K562 (cell line): ENCODE results near the gene FYB1. TPM values are rescaled to one million over a fixed set of nuclear protein-coding genes. Genes with fewer than 3 reads are reported as not detected.

ENCODE experiments used
- ARHGAP35 ChIP-seq: fragments of 450-650 bp; IDR thresholded peaks from 2 replicates; pipeline ENCODE4 v1.6.1; 2018; ENCODE audit not compliant: partially characterized antibody
- CBFA2T2 ChIP-seq: fragments of 450-650 bp; conservative IDR thresholded peaks from 2 replicates; pipeline ENCODE4 v1.6.1; 2017; ENCODE audit warnings: mild to moderate bottlenecking
- CEBPB ChIP-seq: fragments of 450-650 bp; IDR thresholded peaks from 2 replicates; pipeline ENCODE4 v1.6.1; 2016; ENCODE audit warnings: missing genetic modification characterization, missing compliant biosample characterization
- DPF2 ChIP-seq: fragments of 450-650 bp; IDR thresholded peaks from 2 replicates; pipeline ENCODE4 v1.6.1; 2016
- EP300 ChIP-seq: IDR thresholded peaks from 2 replicates; pipeline ENCODE4 v1.6.1; 2012; ENCODE audit warnings: low read length, improper control_type of control experiment
- EP400 ChIP-seq: fragments of 450-650 bp; IDR thresholded peaks from 2 replicates; pipeline ENCODE4 v1.6.1; 2017; ENCODE audit warnings: antibody characterized with exemption, mild to moderate bottlenecking, moderate library complexity
- FOSL1 ChIP-seq: fragments of 200-800 bp; sonication (Bioruptor generic); conservative IDR thresholded peaks from 2 replicates; pipeline ENCODE4 v1.6.1; 2016; ENCODE audit warnings: missing genetic modification characterization, missing compliant biosample characterization
- FOXK2 ChIP-seq, 2 experiments: fragments of 450-650 bp; IDR thresholded peaks in 1 of 2; conservative IDR thresholded peaks in 1 of 2; 2 replicates each; pipeline ENCODE4 v1.6.1; 2016; ENCODE audit warnings: low read depth in 2 of 2, mild to moderate bottlenecking in 1 of 2
- FOXP4 ChIP-seq: sonication (generic); formaldehyde crosslinking; IDR thresholded peaks from 2 replicates; pipeline ENCODE4 v1.8.0; 2022; ENCODE audit warnings: mild to moderate bottlenecking, missing genetic modification reagents, borderline replicate concordance
- HINFP ChIP-seq: fragments of 450-650 bp; conservative IDR thresholded peaks from 2 replicates; pipeline ENCODE4 v1.6.1; 2016; ENCODE audit warnings: missing genetic modification characterization, low read depth, mild to moderate bottlenecking, control low read depth, missing compliant biosample characterization
- KDM1A ChIP-seq, 2 experiments: fragments of 450-650 bp; IDR thresholded peaks; 2 replicates each; pipeline ENCODE4 v1.6.1; 2016; ENCODE audit warnings: mild to moderate bottlenecking in 2 of 2
- MCM2 ChIP-seq: fragments of 450-650 bp; IDR thresholded peaks from 2 replicates; pipeline ENCODE4 v1.6.1; 2017; ENCODE audit warnings: low read depth, mild to moderate bottlenecking
- NR2C2 ChIP-seq, 2 experiments: fragments of 200-800 bp in 1 of 2; sonication (Bioruptor generic) in 1 of 2; sonication (generic) in 1 of 2; formaldehyde crosslinking in 1 of 2; IDR thresholded peaks; 2 replicates each; pipeline versions ENCODE4 v1.6.1 to v1.8.0; 2016 to 2022; ENCODE audit warnings: mild to moderate bottlenecking in 1 of 2, missing compliant biosample characterization in 1 of 2, missing genetic modification characterization in 1 of 2, missing genetic modification reagents in 1 of 2
- RCOR1 ChIP-seq, 2 experiments: IDR thresholded peaks; 2 replicates each; pipeline ENCODE4 v1.6.1; 2012; ENCODE audit warnings: low read depth in 2 of 2, low read length in 2 of 2, borderline replicate concordance in 1 of 2, improper control_type of control experiment in 1 of 2
- SMARCA4 ChIP-seq: fragments of 450-650 bp; IDR thresholded peaks from 2 replicates; pipeline ENCODE4 v1.6.1; 2016
- SMARCE1 ChIP-seq: fragments of 450-650 bp; IDR thresholded peaks from 2 replicates; pipeline ENCODE4 v1.7.1; 2016; ENCODE audit warnings: mild to moderate bottlenecking
- SOX6 ChIP-seq: fragments of 450-650 bp; IDR thresholded peaks from 2 replicates; pipeline ENCODE4 v1.6.1; 2014; ENCODE audit warnings: mild to moderate bottlenecking
- TEAD4 ChIP-seq, 2 experiments: sonication (generic) in 1 of 2; formaldehyde crosslinking in 1 of 2; IDR thresholded peaks; 2 replicates each; pipeline versions ENCODE4 v1.6.1 to v1.8.0; 2012 to 2022; ENCODE audit warnings: borderline replicate concordance in 1 of 2, inconsistent platforms in 1 of 2, low read length in 1 of 2, mild to moderate bottlenecking in 1 of 2, missing genetic modification reagents in 1 of 2
- WHSC1 ChIP-seq: IDR thresholded peaks from one replicate; pipeline ENCODE4 v1.6.1; 2012; ENCODE audit warnings: low read length, control low read depth, inconsistent platforms
- YY1 ChIP-seq, 3 experiments: IDR thresholded peaks; 2 replicates each; pipeline ENCODE4 v1.6.1; 2011; ENCODE audit warnings: low read length in 2 of 3, mild to moderate bottlenecking in 2 of 3, moderate library complexity in 2 of 3, borderline replicate concordance in 1 of 3, control low read depth in 1 of 3, low read depth in 1 of 3; ENCODE audit not compliant: insufficient read depth in 3 of 3, insufficient replicate concordance in 2 of 3, control insufficient read depth in 1 of 3, insufficient read length in 1 of 3; ENCODE audit errors: extremely low read depth in 1 of 3
- ZC3H11A ChIP-seq: IDR thresholded peaks from 2 replicates; pipeline ENCODE4 v1.6.1; 2012; ENCODE audit warnings: low read depth, low read length, improper control_type of control experiment
- ZEB2 ChIP-seq: fragments of 450-650 bp; IDR thresholded peaks from 2 replicates; pipeline ENCODE4 v1.6.1; 2016
- ZNF316 ChIP-seq: fragments of 450-650 bp; IDR thresholded peaks from 2 replicates; pipeline ENCODE4 v1.6.1; 2016
- ZNF584 ChIP-seq: fragments of 200-800 bp; sonication (Bioruptor generic); IDR thresholded peaks from 2 replicates; pipeline ENCODE4 v1.6.1; 2016; ENCODE audit warnings: low read depth, mild to moderate bottlenecking, missing genetic modification characterization, missing compliant biosample characterization
- ZNF655 ChIP-seq: fragments of 250-450 bp; sonication (Bioruptor Pico); IDR thresholded peaks from 2 replicates; pipeline ENCODE4 v1.5.0; 2021
- polyA plus RNA-seq, 8 experiments: library from polyadenylated mRNA; depleted of rRNA in 4 of 8; stranded (reverse) in 5 of 8; unstranded in 3 of 8; fragments of >200 nt; fragmentation: Nextera tagmentation in 2 of 8; fragmentation: Illumina TruSeq in 1 of 8; extraction: Ambion mirVana in 2 of 8; extraction: Trizol in 1 of 8; gene quantifications; 2 replicates each; pipeline versions ENCODE4 v1.2.1 to v1.2.3, GENCODE V29; 2011 to 2014; ENCODE audit warnings: inconsistent platforms in 1 of 8, missing spikeins in 1 of 8
- total RNA-seq, 7 experiments: library from RNA; depleted of rRNA in 6 of 7; stranded (reverse); fragments of >200 nt in 6 of 7; fragmentation: Illumina TruSeq in 2 of 7; extraction: Trizol in 2 of 7; gene quantifications; 2 replicates each; pipeline versions ENCODE4 v1.2.1 to v1.2.3, GENCODE V29; 2011 to 2021; ENCODE audit warnings: low replicate concordance in 1 of 7

FYB1 gene
- total and polyA plus RNA-seq, 9 of the 15 experiments (the other 6 are each of a cell fraction or from before 2014, with no cell fraction given), result 4.7 to 31.5 (median 9.7) TPM

- TF ChIP-seq YY1 (IDR thresholded peaks at IDR 0.05; ENCODE audit: borderline replicate concordance in 1 of 3, control insufficient read depth in 1 of 3, extremely low read depth in 1 of 3, insufficient read depth in 3 of 3, insufficient read length in 1 of 3, insufficient replicate concordance in 2 of 3, low read depth in 1 of 3, low read length in 2 of 3) (no peak), SOX6 (peak; percentile 61; the same call in 1 of the 2 replicates), ZNF584 (CRISPR knock-in tag) (no peak), TEAD4 (IDR thresholded peaks at IDR 0.05; ENCODE audit: low read length) (peak; percentile 37), TEAD4 (CRISPR knock-in tag; IDR thresholded peaks at IDR 0.05; ENCODE audit: borderline replicate concordance) (no peak), SMARCA4 (peak; percentile 66; the same call in 1 of the 2 replicates), HINFP (tag) (peak; percentile 92), WHSC1 (no peak), KDM1A (IDR thresholded peaks at IDR 0.05) (peak in 1 of 2 experiments; percentile 55; a peak in 1 of 4 replicates), SMARCE1 (0 out of 2 replicates have a peak, but pooled peaks have one; percentile 51), FOXK2 (conservative IDR thresholded peaks at IDR 0.05 in 1 of 2, IDR thresholded peaks at IDR 0.05 in 1 of 2; ENCODE audit: low read depth in 2 of 2) (no peak), EP300 (peak; percentile 41; the same call in 1 of the 2 replicates), CEBPB (tag) (peak; percentile 98), ZC3H11A (no peak), ZNF316 (peak; percentile 81), RCOR1 (IDR thresholded peaks at IDR 0.05; ENCODE audit: borderline replicate concordance in 1 of 2, low read depth in 2 of 2, low read length in 2 of 2) (peak in 1 of 2 experiments; percentile 87; a peak in 2 of 4 replicates), NR2C2 (CRISPR knock-in tag; IDR thresholded peaks at IDR 0.05) (no peak), NR2C2 (tag; IDR thresholded peaks at IDR 0.05) (peak; percentile 85), FOSL1 (tag) (peak; percentile 50), CBFA2T2 (peak; percentile 50), ZNF655 (CRISPR knock-in tag) (no peak), EP400 (0 out of 2 replicates have a peak, but pooled peaks have one; percentile 36), FOXP4 (no peak), ZEB2 (0 out of 2 replicates have a peak, but pooled peaks have one; percentile 17), ARHGAP35 (no peak), MCM2 (no peak), DPF2 (peak; percentile 61)
Measured at GRCh38 chr5:39102684-39103155, 116.6 kb downstream of the FYB1 start (continued).
